Measurements from ENCODE around the gene SLC30A7.

DNA sequence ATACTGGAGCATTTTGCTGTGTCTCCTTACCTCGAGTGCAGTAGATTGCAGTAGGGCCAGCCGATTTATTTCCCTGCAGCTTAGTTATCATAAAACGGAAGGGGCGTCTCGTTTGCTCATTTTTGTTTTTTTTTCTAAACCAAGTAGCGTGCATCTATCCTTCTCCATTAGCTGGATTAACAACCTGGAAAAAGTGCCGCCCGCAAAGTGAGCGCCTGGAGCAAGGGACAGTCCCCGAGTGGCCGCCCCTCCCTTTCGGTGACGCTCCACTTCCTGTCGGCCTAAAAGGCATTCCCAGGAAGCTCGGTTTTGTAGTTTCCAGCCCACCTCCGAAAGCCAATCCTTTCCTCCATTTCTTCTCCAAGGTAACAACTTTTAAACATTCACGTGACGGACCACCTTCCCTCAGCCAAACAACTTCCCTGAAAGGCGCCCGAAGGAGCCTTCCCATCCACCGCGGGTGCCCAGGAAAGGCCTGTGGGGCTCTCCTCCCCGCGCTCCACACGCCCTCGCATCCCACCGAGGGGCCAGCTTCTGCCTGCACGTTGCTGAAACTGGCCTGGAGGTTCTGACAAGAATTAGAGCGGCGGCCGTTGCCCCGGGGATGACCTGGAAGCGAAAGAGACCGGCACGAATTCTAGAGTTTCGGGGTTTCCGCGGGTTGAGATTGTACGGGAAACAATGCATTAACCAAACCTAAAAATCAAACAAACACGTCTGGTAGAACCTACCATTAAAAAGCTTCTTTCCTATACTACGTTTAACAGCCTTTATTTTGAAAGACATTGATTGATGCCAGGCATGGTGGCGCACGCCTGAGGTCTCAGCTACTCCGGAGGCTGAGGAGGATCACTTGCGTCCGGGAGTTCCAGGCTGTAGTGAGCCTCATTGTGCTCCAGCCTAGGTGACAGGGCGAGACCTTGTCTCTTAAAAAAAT lies 1.0 kb upstream of the SLC30A7 start, which contains the start of gene EXTL2:
- TF ChIP-seq, protein P1, sequence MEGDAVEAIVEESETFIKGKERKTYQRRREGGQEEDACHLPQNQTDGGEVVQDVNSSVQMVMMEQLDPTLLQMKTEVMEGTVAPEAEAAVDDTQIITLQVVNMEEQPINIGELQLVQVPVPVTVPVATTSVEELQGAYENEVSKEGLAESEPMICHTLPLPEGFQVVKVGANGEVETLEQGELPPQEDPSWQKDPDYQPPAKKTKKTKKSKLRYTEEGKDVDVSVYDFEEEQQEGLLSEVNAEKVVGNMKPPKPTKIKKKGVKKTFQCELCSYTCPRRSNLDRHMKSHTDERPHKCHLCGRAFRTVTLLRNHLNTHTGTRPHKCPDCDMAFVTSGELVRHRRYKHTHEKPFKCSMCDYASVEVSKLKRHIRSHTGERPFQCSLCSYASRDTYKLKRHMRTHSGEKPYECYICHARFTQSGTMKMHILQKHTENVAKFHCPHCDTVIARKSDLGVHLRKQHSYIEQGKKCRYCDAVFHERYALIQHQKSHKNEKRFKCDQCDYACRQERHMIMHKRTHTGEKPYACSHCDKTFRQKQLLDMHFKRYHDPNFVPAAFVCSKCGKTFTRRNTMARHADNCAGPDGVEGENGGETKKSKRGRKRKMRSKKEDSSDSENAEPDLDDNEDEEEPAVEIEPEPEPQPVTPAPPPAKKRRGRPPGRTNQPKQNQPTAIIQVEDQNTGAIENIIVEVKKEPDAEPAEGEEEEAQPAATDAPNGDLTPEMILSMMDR (IDR thresholded peaks at IDR 0.05), result no peak
- no peak for TF ChIP-seq EP300 (IDR thresholded peaks at IDR 0.05)
- no peak for TF ChIP-seq POLR2A (IDR thresholded peaks at IDR 0.05)
